IPS DF 4.7 (cell line): Measurements from ENCODE around the gene IGF2BP1.
"Not testable (repeated sequence)": the region's sequence is repeated elsewhere in the genome, so short reads cannot be mapped to it uniquely, and the experiment has no call there.

Source experiments
- DNase-seq: peaks from one replicate; pipeline ENCODE4 v3.0.0-alpha.2; 2013; ENCODE audit warnings: low spot score; ENCODE audit errors: extremely low read depth

The IGF2BP1 gene

GRCh38 chr17:49018748-49019147, 21.6 kb downstream of the IGF2BP1 start:
- DNase-seq, result no peak

GRCh38 chr17:49020609-49021008, 23.4 kb downstream of the IGF2BP1 start:
- DNase-seq, result no peak

- DNase-seq, result no peak
Observed at GRCh38 chr17:49021095-49021767, 24.0 kb downstream of the IGF2BP1 start.

DNA sequence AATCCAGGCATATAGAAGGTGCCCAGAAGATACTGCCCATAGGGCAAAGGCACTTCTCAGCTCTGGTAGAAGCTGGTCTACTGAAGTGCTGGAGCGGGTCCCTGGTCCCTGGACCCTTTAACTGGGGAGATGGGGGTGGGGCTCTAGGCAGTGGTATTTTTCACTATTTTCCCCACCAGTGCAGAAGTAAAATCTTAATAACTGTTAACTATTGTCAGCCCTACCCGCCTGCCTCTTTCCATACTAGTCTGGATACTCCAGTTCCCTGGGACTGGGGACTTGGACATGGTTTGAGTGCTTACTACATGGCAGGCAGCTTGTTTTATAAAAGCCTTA, 24.6 kb downstream of the IGF2BP1 start:
- DNase-seq, result no peak

GRCh38 chr17:49022391-49022941, 25.3 kb downstream of the IGF2BP1 start:
- DNase-seq, result no peak

GRCh38 chr17:49024523-49024922, 27.3 kb downstream of the IGF2BP1 start:
- no peak for DNase-seq

DNA sequence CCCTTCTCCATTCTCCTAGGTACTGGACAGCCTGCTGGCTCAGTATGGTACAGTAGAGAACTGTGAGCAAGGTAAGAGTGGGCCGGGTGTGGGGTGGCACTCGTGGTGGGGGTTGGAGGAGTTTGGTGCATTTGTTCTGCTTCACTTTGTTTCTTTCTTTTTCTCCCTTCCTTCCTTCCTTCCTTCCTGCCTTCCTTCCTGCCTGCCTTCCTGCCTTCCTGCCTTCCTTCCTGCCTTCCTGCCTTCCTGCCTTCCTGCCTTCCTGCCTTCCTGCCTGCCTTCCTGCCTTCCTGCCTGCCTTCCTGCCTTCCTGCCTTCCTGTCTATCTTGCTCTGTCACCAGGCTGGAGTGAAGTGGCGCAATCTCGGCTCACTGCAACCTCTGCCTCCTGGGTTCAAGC, 29.3 kb downstream of the IGF2BP1 start:
- not testable (repeated sequence) for DNase-seq

DNA sequence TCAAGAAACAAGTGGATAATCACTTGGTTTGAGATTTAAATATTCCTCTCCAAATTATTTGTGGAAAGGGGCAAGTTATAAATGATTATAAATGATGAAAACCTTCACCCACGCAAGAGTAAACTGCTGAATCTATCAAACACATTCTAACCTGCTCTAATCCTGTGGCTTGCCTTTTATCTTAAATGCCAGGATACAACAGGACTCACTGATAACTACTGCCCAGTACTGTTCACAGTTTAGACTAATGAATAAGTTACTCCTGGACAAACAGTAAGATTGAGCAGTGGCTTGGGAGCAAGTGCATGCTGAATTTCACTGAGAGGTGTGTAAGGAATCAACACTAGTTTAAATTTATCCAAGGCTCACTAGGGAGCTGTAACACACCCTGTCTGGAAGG, 31.1 kb downstream of the IGF2BP1 start:
- DNase-seq, result no peak

DNA sequence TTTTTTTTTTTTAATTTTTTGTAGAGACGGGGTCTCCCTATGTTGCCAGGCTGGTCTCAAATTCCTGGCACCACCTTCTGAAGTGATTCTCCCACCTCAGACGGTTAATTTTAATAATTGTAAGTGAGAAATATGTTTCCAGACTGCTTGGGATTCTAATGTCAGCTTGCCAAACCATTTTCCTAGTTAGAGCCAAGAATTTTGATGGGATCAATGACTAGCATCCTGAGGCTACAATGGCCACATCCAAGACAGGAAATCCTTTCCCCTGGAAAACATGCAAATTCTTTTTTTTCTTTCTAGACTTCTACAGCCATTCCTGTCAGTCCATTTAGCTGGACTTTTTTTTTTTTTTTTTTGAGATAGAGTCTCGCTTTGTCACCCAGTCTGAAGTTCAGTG, 32.6 kb downstream of the IGF2BP1 start:
- DNase-seq, result no peak

DNA sequence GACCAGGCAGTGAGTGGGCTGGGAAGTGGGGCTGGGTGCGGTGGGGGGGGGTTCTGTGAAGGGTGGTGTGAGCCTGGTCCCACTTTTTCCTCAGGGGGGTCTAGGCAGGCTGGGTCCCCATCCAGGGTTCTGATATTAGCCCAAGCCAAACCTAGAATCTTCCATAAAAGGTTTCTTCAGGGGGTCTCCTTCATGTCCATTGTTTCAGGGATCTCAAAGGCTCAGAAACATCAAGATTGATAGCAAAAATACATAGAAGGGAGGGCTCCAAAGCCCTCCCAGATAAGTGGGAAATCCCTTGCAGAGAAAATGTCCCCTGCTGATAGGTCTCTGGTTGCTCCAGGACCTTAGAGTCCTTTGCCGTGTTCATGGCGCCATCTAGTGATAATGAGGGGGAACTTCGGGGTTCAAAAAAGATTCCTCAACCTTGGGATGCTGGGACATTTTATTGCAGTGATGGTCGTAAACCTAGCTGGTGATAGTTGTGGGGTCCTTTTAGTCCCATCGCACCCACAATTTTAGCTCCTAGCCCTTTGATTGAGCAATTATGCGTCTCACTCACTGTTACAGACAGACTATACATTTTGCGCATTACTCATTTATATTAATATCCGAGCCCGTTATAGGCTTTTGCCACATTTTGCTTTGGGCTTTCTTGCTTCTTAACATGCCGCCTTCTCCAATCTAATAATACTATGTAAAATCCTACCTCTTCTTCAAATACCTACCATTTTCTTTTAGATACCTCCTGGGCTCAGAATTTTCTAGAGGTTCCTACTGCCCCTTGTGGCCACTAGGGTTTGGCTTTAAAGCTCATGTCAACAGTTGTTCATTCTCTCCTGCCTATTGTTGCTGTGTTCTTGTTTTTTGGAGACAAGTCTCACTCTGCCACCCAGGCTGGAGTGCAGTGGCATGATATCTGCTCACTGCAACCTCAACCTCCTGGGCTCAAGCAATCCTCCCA, 35.1 kb downstream of the IGF2BP1 start:
- DNase-seq, result no peak

- no peak for DNase-seq
Observed at GRCh38 chr17:49035470-49036269, 38.5 kb downstream of the IGF2BP1 start.

DNA sequence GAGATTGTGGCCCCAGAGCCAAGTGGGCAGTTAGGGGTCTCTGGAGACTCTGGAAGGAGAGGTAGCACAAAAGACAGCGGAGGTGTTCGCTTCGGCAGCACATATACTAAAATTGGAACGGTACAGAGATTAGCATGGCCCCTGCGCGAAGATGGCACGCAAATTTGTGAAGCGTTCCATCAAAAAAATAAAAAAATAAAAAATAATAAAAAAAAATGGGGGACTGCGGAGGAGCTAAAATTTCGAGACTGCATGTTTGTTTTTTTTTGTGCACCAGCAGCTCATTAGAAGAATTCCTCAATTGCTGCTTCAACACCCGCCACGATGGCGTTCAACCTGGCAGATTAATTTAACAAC, 39.1 kb downstream of the IGF2BP1 start:
- DNase-seq, result no peak

- DNase-seq, result no peak
Observed at GRCh38 chr17:49038138-49038537, 41.0 kb downstream of the IGF2BP1 start.

DNA sequence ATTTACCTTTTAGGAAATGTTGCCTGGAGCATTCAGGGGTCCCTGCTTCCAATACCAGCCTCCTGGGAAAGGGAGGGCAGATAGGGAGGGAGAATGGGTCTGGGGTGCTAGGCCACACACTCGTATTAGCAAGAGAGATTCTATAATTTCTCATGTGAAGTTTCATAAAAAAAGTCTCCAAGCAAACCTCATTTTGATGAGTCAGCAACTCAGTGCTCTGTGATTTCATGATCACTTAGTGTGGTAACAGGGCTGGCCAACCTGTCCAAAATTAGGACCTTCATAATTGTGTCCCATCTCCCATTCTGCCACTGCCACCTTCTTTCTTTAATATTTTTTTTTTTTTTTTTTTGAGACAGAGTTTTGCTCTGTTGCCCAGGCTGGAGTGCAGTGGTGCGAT, 41.4 kb downstream of the IGF2BP1 start:
- DNase-seq, result no peak

GRCh38 chr17:49039518-49039917, 42.3 kb downstream of the IGF2BP1 start:
- DNase-seq, result not testable (repeated sequence)

- DNase-seq, result no peak
Observed at GRCh38 chr17:49041527-49041926, 44.3 kb downstream of the IGF2BP1 start.

GRCh38 chr17:49045376-49045775, 48.2 kb downstream of the IGF2BP1 start:
- no peak for DNase-seq

DNA sequence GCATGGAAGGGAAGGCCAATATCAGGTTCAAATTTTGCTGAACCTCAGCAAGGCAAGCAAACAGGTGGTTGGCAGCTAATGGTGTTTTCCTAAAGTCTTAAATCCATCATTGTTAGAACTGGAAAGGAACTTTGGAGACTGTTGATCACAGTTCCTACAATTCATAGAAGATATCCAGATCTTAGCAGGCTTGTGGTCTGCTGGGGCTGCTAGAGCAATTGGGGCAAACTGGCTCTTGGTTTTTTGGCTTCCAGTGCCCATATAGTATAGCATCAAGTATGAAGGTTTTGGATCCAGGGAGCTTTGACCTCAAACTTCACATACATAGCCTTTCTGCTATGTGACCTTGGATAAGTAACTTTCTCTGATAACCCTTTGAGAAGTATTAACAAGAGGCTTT, 49.7 kb downstream of the IGF2BP1 start:
- no peak for DNase-seq

DNA sequence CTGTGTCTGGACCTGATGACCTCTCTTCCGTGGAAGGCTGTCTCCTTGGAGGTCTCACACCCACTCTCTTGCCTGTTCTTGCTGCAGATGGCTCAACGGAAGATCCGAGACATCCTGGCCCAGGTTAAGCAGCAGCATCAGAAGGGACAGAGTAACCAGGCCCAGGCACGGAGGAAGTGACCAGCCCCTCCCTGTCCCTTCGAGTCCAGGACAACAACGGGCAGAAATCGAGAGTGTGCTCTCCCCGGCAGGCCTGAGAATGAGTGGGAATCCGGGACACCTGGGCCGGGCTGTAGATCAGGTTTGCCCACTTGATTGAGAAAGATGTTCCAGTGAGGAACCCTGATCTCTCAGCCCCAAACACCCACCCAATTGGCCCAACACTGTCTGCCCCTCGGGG, 52.1 kb downstream of the IGF2BP1 start:
- DNase-seq, result no peak

DNA sequence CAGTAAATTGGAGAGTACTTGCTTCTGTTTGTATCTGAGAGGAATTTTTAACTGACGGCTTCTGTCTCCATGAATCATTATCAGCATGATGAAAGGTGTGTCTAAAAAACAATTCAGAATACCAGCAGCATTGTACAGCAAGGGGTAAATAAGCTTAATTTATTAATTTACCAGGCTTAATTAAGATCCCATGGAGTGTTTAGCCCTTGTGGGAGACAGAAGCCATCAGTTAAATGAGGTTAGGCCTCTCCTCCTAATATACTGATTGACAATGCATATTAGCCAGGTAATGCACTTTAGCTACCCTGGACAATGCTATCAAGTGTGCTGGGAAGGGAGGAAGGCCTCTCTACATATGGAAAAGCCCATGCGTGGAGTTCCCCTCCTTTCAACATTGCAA, 53.4 kb downstream of the IGF2BP1 start:
- DNase-seq, result no peak

- no peak for DNase-seq
Observed at GRCh38 chr17:49051269-49051668, 54.1 kb downstream of the IGF2BP1 start.
